ENCODE data around the gene ARL8A. TPM values are rescaled to one million over a fixed set of nuclear protein-coding genes. Genes with fewer than 3 reads are reported as not detected.
"Not testable (repeated sequence)": the region's sequence is repeated elsewhere in the genome, so short reads cannot be mapped to it uniquely, and the experiment has no call there.

Gene ARL8A
- total and polyA plus RNA-seq, 2 experiments from 2014 or later = 32.5 to 33.9 TPM

DNA sequence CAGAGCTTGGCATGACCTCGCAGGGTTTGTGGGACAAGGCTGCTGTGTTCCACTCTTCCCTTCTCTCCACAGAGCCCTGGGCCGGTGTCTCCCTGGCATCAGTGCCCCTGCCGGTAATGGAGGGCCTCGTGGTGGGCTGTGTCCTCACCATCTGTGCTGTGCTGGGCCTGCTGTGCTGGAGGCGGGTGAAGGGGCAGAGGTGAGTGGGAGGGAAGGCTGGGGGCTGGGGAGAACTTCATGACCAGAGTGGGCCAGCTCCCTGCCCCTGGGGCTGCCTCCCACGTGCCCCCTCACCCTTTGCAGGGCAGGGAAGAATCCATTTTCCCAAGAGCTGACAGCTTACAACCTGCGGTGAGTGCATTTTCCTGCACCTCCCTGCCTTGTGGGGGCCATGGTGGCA, 37.0 kb upstream of the ARL8A start:
- Histone ChIP-seq H3K4me2 (ENCODE audit: unreplicated experiment) (no peak overlapping the region), H3K27ac (no peak overlapping the region), H3K4me3 (no peak overlapping the region), H3F3A (ENCODE audit: insufficient read depth) (no peaks in the 10 kb centered on the region), H2AFZ (no peak overlapping the region), H3K79me2 (ENCODE audit: insufficient read depth) (no peaks in the 10 kb centered on the region), H3K4me1 (ENCODE audit: insufficient read depth) (no peaks in the 10 kb centered on the region), H3K9ac (no peak overlapping the region), H3K27me3 (replicated peaks; ENCODE audit: insufficient read depth) (peaks cover 12% of the 10 kb centered on the region; the same call in 1 of the 2 replicates), H3K9me2 (ENCODE audit: insufficient read depth) (no peaks in the 10 kb centered on the region), H4K20me1 (ENCODE audit: insufficient read depth) (no peaks in the 10 kb centered on the region), H3K9me3 (ENCODE audit: low read depth) (no peaks in the 10 kb centered on the region), H3K36me3 (ENCODE audit: low read depth) (no peaks in the 10 kb centered on the region)
- no peak for TF ChIP-seq EZH2phosphoT487 (IDR thresholded peaks at IDR 0.05; ENCODE audit: insufficient read depth, low read depth)
- no peak for TF ChIP-seq EZH2 (IDR thresholded peaks at IDR 0.05; ENCODE audit: insufficient read depth, poor library complexity, severe bottlenecking)
- no peak for DNase-seq
- WGBS, 2 experiments (ENCODE audit: low coverage in 1 of 2, low lambda C conversion rate in 2 of 2, missing lambda C conversion rate in 2 of 2) = 64 to 79% methylated on average over 6 to 7 of the region's 7 CpGs
- in situ Hi-C loops (cut with MboI) = no loop called here

DNA sequence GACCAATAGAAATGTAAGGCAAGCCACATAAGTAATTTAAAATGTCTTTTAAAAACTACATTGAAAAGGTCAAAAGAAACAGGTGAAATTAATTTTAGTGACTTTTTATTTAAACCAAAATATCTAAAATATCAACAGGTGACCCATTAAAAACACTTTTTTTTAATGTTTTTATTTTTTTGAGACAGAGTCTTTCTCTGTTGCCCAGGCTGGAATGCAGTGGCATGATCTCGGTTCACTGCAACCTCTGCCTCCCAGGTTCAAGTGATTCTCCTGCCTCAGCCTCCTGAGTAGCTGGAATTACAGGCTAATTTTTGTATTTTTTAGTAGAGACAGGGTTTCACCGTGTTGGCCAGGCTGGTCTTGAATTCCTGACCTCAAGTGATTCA, 36.2 kb upstream of the ARL8A start:
- H3K27ac ChIP-seq; H3K4me1 ChIP-seq (ENCODE audit: insufficient read depth); H2AFZ ChIP-seq; H3K9ac ChIP-seq; H3K4me2 ChIP-seq (ENCODE audit: unreplicated experiment); H3K4me3 ChIP-seq; H3K79me2 ChIP-seq (ENCODE audit: insufficient read depth); H3K9me3 ChIP-seq (ENCODE audit: low read depth); in situ Hi-C loops (cut with MboI); H3K9me2 ChIP-seq (ENCODE audit: insufficient read depth); H4K20me1 ChIP-seq (ENCODE audit: insufficient read depth); H3F3A ChIP-seq (ENCODE audit: insufficient read depth); H3K36me3 ChIP-seq (ENCODE audit: low read depth); DNase-seq: not testable (repeated sequence)
- 55 to 56% methylated on average over 2 of the region's 2 CpGs for WGBS, 2 experiments (ENCODE audit: low coverage in 1 of 2, low lambda C conversion rate in 2 of 2, missing lambda C conversion rate in 2 of 2)
- peaks cover 12% of the 10 kb centered on the region; the same call in 1 of the 2 replicates for H3K27me3 ChIP-seq (replicated peaks; ENCODE audit: insufficient read depth)

DNA sequence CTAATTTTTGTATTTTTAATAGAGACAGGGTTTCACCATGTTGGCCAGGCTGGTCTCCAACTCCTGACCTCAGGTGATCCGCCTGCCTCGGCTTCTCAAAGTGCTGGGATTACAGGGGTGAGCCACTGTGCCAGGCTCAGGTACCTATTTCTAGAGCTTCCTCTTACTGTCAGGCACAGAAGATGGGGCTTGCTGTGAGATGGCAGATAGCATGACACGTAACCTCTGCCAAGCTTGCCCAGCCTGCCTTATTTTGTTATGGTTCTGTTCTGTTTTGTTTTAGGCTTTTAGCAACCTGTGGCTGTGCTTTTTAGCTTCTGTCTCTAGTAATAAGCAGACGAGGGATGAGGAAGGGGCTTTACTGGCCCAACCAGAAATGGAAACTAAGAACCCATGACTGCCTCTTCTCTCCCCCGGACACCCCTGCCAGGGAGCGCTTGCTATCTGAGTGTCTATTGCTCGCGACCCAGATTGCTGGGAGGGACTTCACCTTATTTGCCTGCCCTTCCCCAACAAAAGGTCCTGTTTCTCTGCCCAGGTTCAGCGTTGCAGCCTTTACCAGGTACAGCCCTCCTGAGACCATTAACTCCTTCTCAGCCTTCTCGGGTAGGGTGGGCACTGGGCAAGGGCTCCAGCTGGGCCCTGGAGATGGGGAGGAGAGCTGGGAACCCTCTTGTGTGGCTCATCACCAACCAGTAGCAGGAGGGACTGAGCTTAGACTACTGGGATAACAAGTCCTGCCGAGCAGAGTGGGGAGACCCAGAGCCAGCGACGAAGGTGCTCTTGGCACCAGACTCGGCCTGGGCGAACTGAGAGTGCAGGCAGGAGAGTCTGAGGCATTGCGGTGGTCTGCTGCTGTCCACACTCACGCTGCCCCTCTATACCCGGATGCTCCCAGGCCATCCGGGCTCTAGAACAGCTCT, 35.6 kb upstream of the ARL8A start:
- Histone ChIP-seq H3K9ac (no peak overlapping the region), H3K79me2 (ENCODE audit: insufficient read depth) (no peaks in the 10 kb centered on the region), H3K4me1 (ENCODE audit: insufficient read depth) (no peaks in the 10 kb centered on the region), H3F3A (ENCODE audit: insufficient read depth) (no peaks in the 10 kb centered on the region), H2AFZ (no peak overlapping the region), H3K27ac (no peak overlapping the region), H3K4me2 (ENCODE audit: unreplicated experiment) (no peak overlapping the region), H3K27me3 (replicated peaks; ENCODE audit: insufficient read depth) (peaks cover 12% of the 10 kb centered on the region; the same call in 1 of the 2 replicates), H3K9me3 (ENCODE audit: low read depth) (no peaks in the 10 kb centered on the region), H4K20me1 (ENCODE audit: insufficient read depth) (no peaks in the 10 kb centered on the region), H3K9me2 (ENCODE audit: insufficient read depth) (no peaks in the 10 kb centered on the region), H3K4me3 (no peak overlapping the region), H3K36me3 (ENCODE audit: low read depth) (no peaks in the 10 kb centered on the region)
- 52 to 65% methylated on average over 19 of the region's 19 CpGs for WGBS, 2 experiments (ENCODE audit: low coverage in 1 of 2, low lambda C conversion rate in 2 of 2, missing lambda C conversion rate in 2 of 2)
- no peak for TF ChIP-seq EZH2phosphoT487 (IDR thresholded peaks at IDR 0.05; ENCODE audit: insufficient read depth, low read depth)
- no peak for TF ChIP-seq EZH2 (IDR thresholded peaks at IDR 0.05; ENCODE audit: insufficient read depth, poor library complexity, severe bottlenecking)
- in situ Hi-C loops (cut with MboI) = loop anchor here (10.0 kb wide), 1 partner anchor 535 kb away; the partner anchor contains the start of gene SYT2
- no peak for DNase-seq

DNA sequence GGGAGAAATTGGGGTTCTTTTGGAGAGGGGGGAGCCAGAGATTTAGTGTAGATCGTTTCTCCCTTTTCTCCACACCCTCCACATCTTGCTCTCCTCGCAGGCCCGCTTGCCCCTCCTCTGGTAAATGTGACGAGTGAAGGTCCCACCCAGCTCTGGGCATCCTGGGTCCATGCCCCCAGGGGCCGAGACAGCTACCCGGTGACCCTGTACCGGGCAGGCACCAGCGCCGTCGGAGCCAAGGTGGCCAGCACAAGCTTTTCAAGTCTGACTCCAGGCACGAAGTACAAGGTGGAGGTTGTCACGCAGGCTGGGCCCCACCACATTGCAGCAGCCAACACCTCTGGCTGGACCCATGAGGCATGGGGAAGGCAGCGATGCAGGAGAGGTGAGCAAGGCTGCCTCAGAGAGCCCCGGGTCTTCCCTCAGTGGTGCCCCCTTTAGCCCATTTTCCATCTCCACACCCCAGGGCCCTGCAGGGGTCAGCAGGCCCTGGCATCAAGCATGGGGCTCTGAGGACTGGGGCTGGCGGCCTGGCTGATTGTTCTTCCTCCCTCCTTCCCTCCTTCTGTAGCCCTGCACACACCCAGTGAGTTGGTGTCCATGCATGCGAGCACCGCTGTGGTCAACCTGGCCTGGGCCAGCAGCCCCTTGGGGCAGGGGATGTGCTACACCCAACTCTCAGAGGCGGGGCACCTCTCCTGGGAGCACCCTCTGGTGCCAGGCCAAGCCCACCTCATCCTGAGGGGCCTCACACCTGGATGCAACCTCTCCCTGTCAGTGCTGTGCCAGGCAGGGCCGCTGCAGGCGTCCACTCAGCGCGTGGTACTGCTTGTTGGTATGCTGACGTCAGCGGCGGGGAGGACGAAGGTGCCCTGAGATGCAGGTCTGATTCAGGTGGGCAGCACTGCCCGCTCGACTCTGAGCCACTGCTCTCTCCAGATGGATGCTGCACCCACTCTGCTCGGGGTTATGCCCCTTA, 32.7 kb upstream of the ARL8A start:
- TF ChIP-seq EZH2 (IDR thresholded peaks at IDR 0.05; ENCODE audit: insufficient read depth, poor library complexity, severe bottlenecking) (no peak), EZH2phosphoT487 (IDR thresholded peaks at IDR 0.05; ENCODE audit: insufficient read depth, low read depth) (no peak)
- no peak for DNase-seq

More for the DNA sequence above, 32.7 kb upstream of the ARL8A start:
- 77 to 85% methylated on average over 29 of the region's 29 CpGs for WGBS, 2 experiments (ENCODE audit: low coverage in 1 of 2, low lambda C conversion rate in 2 of 2, missing lambda C conversion rate in 2 of 2)
- no peak overlapping the region for H2AFZ ChIP-seq
- no peaks in the 10 kb centered on the region for H3K9me2 ChIP-seq (ENCODE audit: insufficient read depth)
- no peaks in the 10 kb centered on the region for H3K79me2 ChIP-seq (ENCODE audit: insufficient read depth)
- no peaks in the 10 kb centered on the region for H4K20me1 ChIP-seq (ENCODE audit: insufficient read depth)
- no peaks in the 10 kb centered on the region for H3K4me1 ChIP-seq (ENCODE audit: insufficient read depth)
- H3K4me2 ChIP-seq (ENCODE audit: unreplicated experiment) = no peak overlapping the region
- no peak overlapping the region for H3K4me3 ChIP-seq
- no peak overlapping the region for H3K27ac ChIP-seq
- H3F3A ChIP-seq (ENCODE audit: insufficient read depth) = no peaks in the 10 kb centered on the region
- in situ Hi-C loops (cut with MboI) = loop anchor here (10.0 kb wide), 1 partner anchor 538 kb away; the partner anchor contains the start of gene SYT2
- H3K27me3 ChIP-seq (replicated peaks; ENCODE audit: insufficient read depth) = peaks cover 12% of the 10 kb centered on the region; the same call in 1 of the 2 replicates
- no peak overlapping the region for H3K9ac ChIP-seq
- H3K36me3 ChIP-seq (ENCODE audit: low read depth) = no peaks in the 10 kb centered on the region
- H3K9me3 ChIP-seq (ENCODE audit: low read depth) = no peaks in the 10 kb centered on the region
